OCI-LY3 (cell line): Measurements from ENCODE around the gene L3MBTL3.
"Not testable (repeated sequence)": the region's sequence is repeated elsewhere in the genome, so short reads cannot be mapped to it uniquely, and the experiment has no call there.

Experiments used
- H2AFZ ChIP-seq: fragments of 200-600, 300-600 bp; shearing (Covaris generic); 2 replicates; pipeline ENCODE4 v1.6.0; 2014; ENCODE audit warnings: antibody characterized with exemption, low read depth, low read length
- H3K27ac ChIP-seq: fragments of 200-600, 300-600 bp; sonication (generic); 2 replicates; pipeline ENCODE4 v1.5.1; 2014; ENCODE audit warnings: mild to moderate bottlenecking, low read length, moderate library complexity, mixed read lengths
- H3K27me3 ChIP-seq: fragments of 200-600, 300-600 bp; sonication (generic); 2 replicates; pipeline ENCODE4 v1.6.1; 2014; ENCODE audit warnings: low read depth, low read length, mixed read lengths
- H3K36me3 ChIP-seq: fragments of 200-600, 300-600 bp; sonication (generic); replicated peaks from 2 replicates; pipeline ENCODE3; 2014; ENCODE audit warnings: low read depth, low read length, mixed read lengths
- H3K4me1 ChIP-seq: fragments of 300-600, 200-600 bp; sonication (generic); 2 replicates; pipeline ENCODE4 v1.6.1; 2014; ENCODE audit warnings: low read length, mixed read lengths
- H3K4me2 ChIP-seq: fragments of 200-600, 300-600 bp; sonication (generic); 2 replicates; pipeline ENCODE4 v1.6.1; 2014; ENCODE audit warnings: low read length, mixed read lengths
- H3K4me3 ChIP-seq: fragments of 300-600, 200-600 bp; sonication (generic); 2 replicates; pipeline ENCODE4 v1.5.1; 2014; ENCODE audit warnings: antibody characterized with exemption, mild to moderate bottlenecking, low read length, moderate library complexity
- H3K79me2 ChIP-seq: fragments of 300-600, 200-600 bp; shearing (Covaris generic); 2 replicates; pipeline ENCODE4 v1.6.1; 2014; ENCODE audit warnings: mild to moderate bottlenecking, low read length, mixed read lengths
- H3K9ac ChIP-seq: fragments of 300-600, 200-600 bp; shearing (Covaris generic); 2 replicates; pipeline ENCODE4 v1.6.0; 2014; ENCODE audit warnings: mild to moderate bottlenecking, low read length, moderate library complexity
- H3K9me3 ChIP-seq: fragments of 200-600, 300-600 bp; shearing (Covaris generic); 2 replicates; pipeline ENCODE4 v1.6.1; 2014; ENCODE audit warnings: low read length, mixed read lengths; ENCODE audit not compliant: insufficient read depth
- H4K20me1 ChIP-seq: fragments of 200-600, 300-600 bp; sonication (generic); 2 replicates; pipeline ENCODE4 v1.6.1; 2016; ENCODE audit warnings: low read length, mixed read lengths; ENCODE audit not compliant: insufficient read depth
- EZH2phosphoT487 ChIP-seq: fragments of 200-600 bp; shearing (Covaris generic); IDR thresholded peaks from 2 replicates; pipeline ENCODE4 v1.6.1; 2018; ENCODE audit warnings: antibody characterized with exemption, mixed run types, low read depth
- TF ChIP-seq, protein P1 (sequence below): fragments of 200-600, 300-600 bp; sonication (generic); IDR thresholded peaks from 2 replicates; pipeline ENCODE4 v1.5.1; 2014; ENCODE audit warnings: antibody characterized with exemption, low read length, low read depth

L3MBTL3 gene

DNA sequence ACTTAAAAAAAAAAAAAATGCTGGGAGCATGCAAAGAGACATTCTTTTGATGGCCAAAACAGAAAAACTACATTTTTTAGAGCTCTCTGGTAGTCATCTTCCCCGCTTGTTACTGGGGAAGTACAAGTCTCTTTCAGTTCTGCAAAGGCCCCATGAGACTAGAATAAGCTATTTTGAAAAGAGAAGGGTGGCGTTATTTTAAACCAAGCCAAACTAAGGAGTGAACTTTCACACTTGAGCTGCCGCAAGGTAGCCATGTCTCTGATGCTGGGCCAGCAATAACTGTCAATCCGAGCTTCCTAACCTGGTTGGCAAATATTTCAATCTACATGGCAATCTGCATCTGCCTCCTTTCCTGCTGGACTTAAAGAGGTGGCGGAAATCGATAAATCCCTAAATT lies 96.7 kb downstream of the L3MBTL3 start:
- no peaks in the 10 kb centered on the region for H3K9me3 ChIP-seq
- H3K27me3 ChIP-seq = no peaks in the 10 kb centered on the region
- no peaks in the 10 kb centered on the region for H3K79me2 ChIP-seq
- H3K27ac ChIP-seq = peak overlapping the region; percentile 80
- peak overlapping the region; percentile 61 for H3K4me2 ChIP-seq
- H3K36me3 ChIP-seq = no peaks in the 10 kb centered on the region
- peak overlapping the region; percentile 12; the same call in 1 of the 2 replicates for H3K9ac ChIP-seq
- H3K4me3 ChIP-seq = no peak overlapping the region
- H4K20me1 ChIP-seq = no peaks in the 10 kb centered on the region
- H2AFZ ChIP-seq = no peak overlapping the region
- peaks cover 30% of the 10 kb centered on the region for H3K4me1 ChIP-seq
- no peak for TF ChIP-seq EZH2phosphoT487
- TF ChIP-seq, protein P1, sequence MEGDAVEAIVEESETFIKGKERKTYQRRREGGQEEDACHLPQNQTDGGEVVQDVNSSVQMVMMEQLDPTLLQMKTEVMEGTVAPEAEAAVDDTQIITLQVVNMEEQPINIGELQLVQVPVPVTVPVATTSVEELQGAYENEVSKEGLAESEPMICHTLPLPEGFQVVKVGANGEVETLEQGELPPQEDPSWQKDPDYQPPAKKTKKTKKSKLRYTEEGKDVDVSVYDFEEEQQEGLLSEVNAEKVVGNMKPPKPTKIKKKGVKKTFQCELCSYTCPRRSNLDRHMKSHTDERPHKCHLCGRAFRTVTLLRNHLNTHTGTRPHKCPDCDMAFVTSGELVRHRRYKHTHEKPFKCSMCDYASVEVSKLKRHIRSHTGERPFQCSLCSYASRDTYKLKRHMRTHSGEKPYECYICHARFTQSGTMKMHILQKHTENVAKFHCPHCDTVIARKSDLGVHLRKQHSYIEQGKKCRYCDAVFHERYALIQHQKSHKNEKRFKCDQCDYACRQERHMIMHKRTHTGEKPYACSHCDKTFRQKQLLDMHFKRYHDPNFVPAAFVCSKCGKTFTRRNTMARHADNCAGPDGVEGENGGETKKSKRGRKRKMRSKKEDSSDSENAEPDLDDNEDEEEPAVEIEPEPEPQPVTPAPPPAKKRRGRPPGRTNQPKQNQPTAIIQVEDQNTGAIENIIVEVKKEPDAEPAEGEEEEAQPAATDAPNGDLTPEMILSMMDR = no peak

DNA sequence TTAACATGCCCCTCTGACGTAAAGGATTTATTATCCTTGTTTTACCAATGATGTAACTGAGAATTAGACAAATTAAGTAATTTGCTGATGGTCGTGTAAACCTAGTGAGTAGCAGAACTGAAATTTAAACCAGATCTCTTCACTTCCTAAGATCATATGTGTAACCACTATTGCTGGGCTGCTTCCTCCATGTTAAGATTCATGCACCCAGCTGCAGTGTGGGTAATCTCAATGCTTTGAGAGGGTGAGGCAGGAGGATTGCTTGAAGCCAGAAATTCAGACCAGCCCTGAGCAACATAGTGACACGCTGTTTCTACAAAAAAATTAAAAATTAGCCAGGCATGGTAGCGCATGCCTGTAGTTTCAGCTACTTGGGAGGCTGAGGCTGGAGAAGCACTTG lies 97.9 kb downstream of the L3MBTL3 start:
- Histone ChIP-seq H3K27me3 (no peaks in the 10 kb centered on the region), H3K27ac (peak overlapping the region; percentile 80), H3K79me2 (no peaks in the 10 kb centered on the region), H3K9me3 (no peaks in the 10 kb centered on the region), H3K36me3 (no peaks in the 10 kb centered on the region), H3K4me3 (no peak overlapping the region), H3K4me1 (peaks cover 42% of the 10 kb centered on the region), H4K20me1 (no peaks in the 10 kb centered on the region), H3K9ac (no peak overlapping the region; the same call in 1 of the 2 replicates), H3K4me2 (peak overlapping the region; percentile 61), H2AFZ (peak overlapping the region; percentile 21; the same call in 1 of the 2 replicates)
- TF ChIP-seq, protein P1 = no peak
- no peak for TF ChIP-seq EZH2phosphoT487

DNA sequence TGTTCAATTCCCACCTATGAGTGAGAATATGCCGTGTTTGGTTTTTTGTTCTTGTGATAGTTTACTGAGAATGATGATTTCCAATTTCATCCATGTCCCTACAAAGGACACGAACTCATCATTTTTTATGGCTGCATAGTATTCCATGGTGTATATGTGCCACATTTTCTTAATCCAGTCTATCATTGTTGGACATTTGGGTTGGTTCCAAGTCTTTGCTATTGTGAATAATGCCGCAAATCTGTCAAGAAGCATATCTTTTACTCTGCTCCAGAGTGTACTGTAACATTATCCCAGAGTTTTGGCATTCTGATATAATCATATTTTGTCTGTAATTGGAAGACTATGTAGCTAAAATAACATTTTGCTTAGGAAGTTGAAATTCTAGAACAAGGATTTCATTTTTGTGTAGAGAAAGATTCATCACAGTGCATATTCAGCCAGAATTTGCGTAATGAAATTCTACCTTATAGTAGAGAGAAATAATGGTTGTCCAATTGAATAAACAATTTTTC lies 98.9 kb downstream of the L3MBTL3 start:
- H3K36me3 ChIP-seq, H3K9me3 ChIP-seq, H4K20me1 ChIP-seq, H3K79me2 ChIP-seq, H3K27me3 ChIP-seq, H2AFZ ChIP-seq, H3K4me3 ChIP-seq, H3K9ac ChIP-seq, H3K27ac ChIP-seq, H3K4me2 ChIP-seq: not testable (repeated sequence)
- H3K4me1 ChIP-seq = peaks cover 42% of the 10 kb centered on the region

DNA sequence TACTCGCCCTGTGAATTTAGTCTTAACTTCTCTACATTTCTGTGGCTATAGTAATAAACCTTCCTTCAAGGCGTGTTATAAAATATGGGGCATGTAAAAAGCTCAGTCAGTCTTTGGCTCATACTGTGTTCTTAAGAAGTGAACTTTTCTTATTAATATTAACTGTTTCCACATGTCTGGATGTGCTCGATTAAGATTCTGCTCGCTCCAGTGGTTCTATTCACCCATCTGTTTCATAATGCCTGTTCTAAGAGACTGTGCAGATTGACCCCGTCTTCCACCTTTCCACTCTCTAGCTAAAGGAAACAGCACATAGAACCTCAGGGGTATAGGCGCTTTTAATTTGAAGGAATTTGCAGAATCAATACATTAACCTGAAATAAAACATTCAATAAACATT lies 99.9 kb downstream of the L3MBTL3 start:
- H3K9me3 ChIP-seq = no peaks in the 10 kb centered on the region
- H3K27me3 ChIP-seq = no peaks in the 10 kb centered on the region
- H3K27ac ChIP-seq = no peak overlapping the region
- H3K79me2 ChIP-seq = no peaks in the 10 kb centered on the region
- H3K4me2 ChIP-seq = no peak overlapping the region
- H3K9ac ChIP-seq = no peak overlapping the region
- H2AFZ ChIP-seq = no peak overlapping the region
- no peaks in the 10 kb centered on the region for H3K36me3 ChIP-seq
- no peak overlapping the region for H3K4me3 ChIP-seq
- no peak for TF ChIP-seq EZH2phosphoT487
- TF ChIP-seq, protein P1 = no peak
- H4K20me1 ChIP-seq = no peaks in the 10 kb centered on the region
- H3K4me1 ChIP-seq = peaks cover 42% of the 10 kb centered on the region
